ENCODE measurements around the gene BACE1. TPM values are rescaled to one million over a fixed set of nuclear protein-coding genes. Genes with fewer than 3 reads are reported as not detected.
"Not testable (repeated sequence)": the region's sequence is repeated elsewhere in the genome, so short reads cannot be mapped to it uniquely, and the experiment has no call there.

Gene BACE1
- total RNA-seq, 1 donor = 45.6 TPM

DNA sequence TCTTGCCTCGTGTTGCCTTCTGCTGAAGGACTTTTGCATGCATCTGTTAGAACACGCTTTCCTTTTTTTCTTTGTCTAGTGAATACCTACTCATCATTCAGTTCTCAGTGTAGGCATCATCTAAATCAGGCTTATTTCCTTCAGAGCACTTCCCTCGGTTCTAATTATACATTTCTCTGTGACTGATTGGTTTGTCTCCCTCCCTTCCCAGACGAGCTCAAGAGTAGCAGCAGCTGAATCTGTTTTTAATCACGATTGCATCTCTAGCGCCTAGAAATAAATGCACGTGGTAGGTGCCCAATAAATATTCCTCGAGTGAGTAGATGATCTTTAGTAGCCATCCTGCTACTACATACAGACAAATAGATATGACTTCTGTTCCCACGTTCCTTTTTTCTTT lies 17.9 kb upstream of the BACE1 start:
- Histone ChIP-seq H4K20me1 (ENCODE audit: insufficient read depth, low read length) (peaks cover 18% of the 10 kb centered on the region), H3K4me2 (ENCODE audit: insufficient read depth, low read length) (no peak overlapping the region), H2AFZ (ENCODE audit: low read length) (no peak overlapping the region), H3K4me1 (ENCODE audit: insufficient read depth, low read length) (peaks cover 9% of the 10 kb centered on the region), H3K79me2 (ENCODE audit: insufficient read depth, low read length) (peaks cover 58% of the 10 kb centered on the region), H3K4me3 (ENCODE audit: insufficient read depth, low read length) (no peak overlapping the region), H3K36me3 (ENCODE audit: insufficient read depth, low read length) (peaks cover 15% of the 10 kb centered on the region), H3K27ac (ENCODE audit: low read depth, low read length) (no peak overlapping the region), H3K9me3 (ENCODE audit: low read depth, low read length) (no peaks in the 10 kb centered on the region), H3K27me3 (ENCODE audit: insufficient read depth, low read length) (no peaks in the 10 kb centered on the region)
- TF ChIP-seq, protein P1, sequence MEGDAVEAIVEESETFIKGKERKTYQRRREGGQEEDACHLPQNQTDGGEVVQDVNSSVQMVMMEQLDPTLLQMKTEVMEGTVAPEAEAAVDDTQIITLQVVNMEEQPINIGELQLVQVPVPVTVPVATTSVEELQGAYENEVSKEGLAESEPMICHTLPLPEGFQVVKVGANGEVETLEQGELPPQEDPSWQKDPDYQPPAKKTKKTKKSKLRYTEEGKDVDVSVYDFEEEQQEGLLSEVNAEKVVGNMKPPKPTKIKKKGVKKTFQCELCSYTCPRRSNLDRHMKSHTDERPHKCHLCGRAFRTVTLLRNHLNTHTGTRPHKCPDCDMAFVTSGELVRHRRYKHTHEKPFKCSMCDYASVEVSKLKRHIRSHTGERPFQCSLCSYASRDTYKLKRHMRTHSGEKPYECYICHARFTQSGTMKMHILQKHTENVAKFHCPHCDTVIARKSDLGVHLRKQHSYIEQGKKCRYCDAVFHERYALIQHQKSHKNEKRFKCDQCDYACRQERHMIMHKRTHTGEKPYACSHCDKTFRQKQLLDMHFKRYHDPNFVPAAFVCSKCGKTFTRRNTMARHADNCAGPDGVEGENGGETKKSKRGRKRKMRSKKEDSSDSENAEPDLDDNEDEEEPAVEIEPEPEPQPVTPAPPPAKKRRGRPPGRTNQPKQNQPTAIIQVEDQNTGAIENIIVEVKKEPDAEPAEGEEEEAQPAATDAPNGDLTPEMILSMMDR (IDR thresholded peaks at IDR 0.05; ENCODE audit: extremely low read depth, low read depth, low read length) = no peak
- no peak for DNase-seq (ENCODE audit: insufficient read length, low spot score, missing footprints)

DNA sequence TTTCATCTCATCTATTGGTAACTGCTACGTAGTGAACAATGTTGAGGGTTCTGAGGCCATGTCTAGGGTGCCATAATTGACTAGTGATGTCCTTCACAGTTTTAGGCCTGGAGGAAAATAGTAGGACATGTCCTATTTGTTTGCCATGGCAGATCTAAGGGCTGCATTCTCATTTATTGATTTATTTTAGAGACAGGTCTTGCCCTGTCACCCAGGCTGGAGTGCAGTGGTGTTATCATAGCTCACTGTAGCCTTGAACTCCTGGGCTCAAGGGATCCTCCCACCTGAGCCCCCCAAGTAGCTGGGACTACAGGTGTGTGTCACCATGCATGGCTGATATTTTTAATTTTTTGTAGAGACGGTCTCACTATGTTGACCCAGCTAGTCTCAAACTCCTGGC lies 16.8 kb upstream of the BACE1 start:
- Histone ChIP-seq H3K4me3 (ENCODE audit: insufficient read depth, low read length) (no peak overlapping the region), H3K9me3 (ENCODE audit: low read depth, low read length) (no peaks in the 10 kb centered on the region), H3K79me2 (ENCODE audit: insufficient read depth, low read length) (peaks cover 56% of the 10 kb centered on the region), H2AFZ (ENCODE audit: low read length) (no peak overlapping the region), H4K20me1 (ENCODE audit: insufficient read depth, low read length) (peaks cover 19% of the 10 kb centered on the region), H3K4me1 (ENCODE audit: insufficient read depth, low read length) (peaks cover 11% of the 10 kb centered on the region), H3K4me2 (ENCODE audit: insufficient read depth, low read length) (no peak overlapping the region), H3K27ac (ENCODE audit: low read depth, low read length) (no peak overlapping the region), H3K36me3 (ENCODE audit: insufficient read depth, low read length) (peaks cover 13% of the 10 kb centered on the region), H3K27me3 (ENCODE audit: insufficient read depth, low read length) (no peaks in the 10 kb centered on the region)
- DNase-seq (ENCODE audit: insufficient read length, low spot score, missing footprints) = no peak
- TF ChIP-seq, protein P1 (IDR thresholded peaks at IDR 0.05; ENCODE audit: extremely low read depth, low read depth, low read length) = no peak

DNA sequence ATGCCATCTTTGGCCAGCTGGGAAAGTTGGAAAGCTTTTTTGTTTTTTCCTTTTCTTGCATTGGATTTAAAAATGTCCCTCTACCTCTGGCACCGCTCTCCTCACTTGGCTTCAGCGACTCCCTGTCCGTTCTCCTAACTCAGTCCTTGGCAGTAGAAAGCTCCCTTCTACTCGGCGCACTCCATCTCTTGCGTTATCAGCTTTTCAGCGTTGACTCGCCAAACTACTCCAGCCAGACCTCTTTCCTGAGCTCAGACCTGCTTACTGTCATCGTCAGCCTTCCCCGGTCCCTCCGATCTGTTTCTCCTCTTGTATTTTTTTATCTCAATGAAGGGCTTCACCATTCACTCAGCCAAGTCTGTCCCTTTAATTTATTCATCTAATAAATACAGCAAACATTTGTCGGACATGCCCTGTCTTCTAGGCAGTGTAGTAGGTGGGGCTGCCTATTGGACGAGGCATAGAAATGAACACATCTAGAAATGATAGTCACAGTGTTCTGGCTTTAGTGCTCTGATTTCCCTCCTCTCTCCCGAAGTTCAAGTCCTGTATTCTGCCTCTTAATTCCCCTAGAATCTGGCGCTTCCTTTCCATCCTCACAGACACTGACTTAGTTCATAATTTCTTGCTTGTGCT lies 12.4 kb upstream of the BACE1 start:
- no peaks in the 10 kb centered on the region for H3K27me3 ChIP-seq (ENCODE audit: insufficient read depth, low read length)
- no peaks in the 10 kb centered on the region for H3K36me3 ChIP-seq (ENCODE audit: insufficient read depth, low read length)
- TF ChIP-seq, protein P1 (IDR thresholded peaks at IDR 0.05; ENCODE audit: extremely low read depth, low read depth, low read length) = no peak
- peaks cover 40% of the 10 kb centered on the region for H3K79me2 ChIP-seq (ENCODE audit: insufficient read depth, low read length)
- peaks cover 16% of the 10 kb centered on the region for H4K20me1 ChIP-seq (ENCODE audit: insufficient read depth, low read length)
- no peak for DNase-seq (ENCODE audit: insufficient read length, low spot score, missing footprints)
- H3K4me2 ChIP-seq (ENCODE audit: insufficient read depth, low read length) = peak overlapping the region; percentile 87
- peak overlapping the region; percentile 79 for H2AFZ ChIP-seq (ENCODE audit: low read length)
- peak overlapping the region; percentile 90 for H3K27ac ChIP-seq (ENCODE audit: low read depth, low read length)
- peak overlapping the region; percentile 91 for H3K4me3 ChIP-seq (ENCODE audit: insufficient read depth, low read length)
- peaks cover 11% of the 10 kb centered on the region for H3K4me1 ChIP-seq (ENCODE audit: insufficient read depth, low read length)
- H3K9me3 ChIP-seq (ENCODE audit: low read depth, low read length) = no peaks in the 10 kb centered on the region

DNA sequence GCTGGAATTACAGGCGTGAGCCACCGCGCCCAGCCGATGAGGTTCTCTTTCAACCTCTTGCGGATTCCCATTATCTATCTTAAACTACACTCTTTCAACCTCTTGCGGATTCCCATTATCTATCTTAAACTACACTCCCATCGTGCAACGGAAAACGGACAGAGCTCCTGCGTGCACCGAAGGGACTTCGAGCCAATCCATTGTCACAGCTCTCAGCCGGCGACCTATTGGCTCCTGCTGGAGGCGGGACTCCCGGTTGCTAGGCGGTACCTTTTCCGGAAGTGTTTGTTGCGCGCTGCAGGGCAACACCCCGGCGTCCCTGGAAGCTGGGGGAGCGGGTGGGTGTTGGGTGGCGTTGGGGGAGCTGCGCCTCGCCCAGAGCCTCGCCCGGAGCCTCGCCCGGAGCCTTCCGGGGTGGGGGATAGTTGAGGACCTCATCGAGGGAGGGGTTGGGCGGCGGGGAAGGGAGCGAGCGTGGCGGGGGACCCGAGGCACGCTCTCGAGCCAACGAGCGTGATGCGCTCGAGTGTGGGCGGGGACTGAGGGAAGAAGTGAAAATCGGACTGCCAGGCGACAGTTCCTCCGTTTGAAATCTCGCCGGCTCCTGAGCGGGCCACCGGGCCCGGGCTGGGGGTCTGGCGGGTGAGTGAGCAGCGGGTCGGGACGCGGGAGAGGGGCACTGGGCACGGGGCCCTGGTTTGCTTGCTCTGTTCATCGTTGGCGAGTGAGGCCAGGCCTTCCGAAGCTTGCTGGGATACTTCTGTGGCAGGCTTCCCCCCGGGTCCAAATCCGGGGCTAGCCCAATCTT lies 11.7 kb upstream of the BACE1 start, which contains the start of gene CEP164:
Gene CEP164, plus strand, starts transcription at position 288 of the 808 bp plus-strand sequence. CDS start 10,733 bp downstream, outside the sequence.
- H3K27ac ChIP-seq (ENCODE audit: low read depth, low read length) = peak within 1 kb of the TSS; percentile 90
- no peaks in the 10 kb centered on the region for H3K36me3 ChIP-seq (ENCODE audit: insufficient read depth, low read length)
- peaks cover 11% of the 10 kb centered on the region for H3K4me1 ChIP-seq (ENCODE audit: insufficient read depth, low read length)
- H3K79me2 ChIP-seq (ENCODE audit: insufficient read depth, low read length) = peaks cover 36% of the 10 kb centered on the region
- peak within 1 kb of the TSS; percentile 91 for H3K4me3 ChIP-seq (ENCODE audit: insufficient read depth, low read length)
- no peaks in the 10 kb centered on the region for H3K9me3 ChIP-seq (ENCODE audit: low read depth, low read length)
- TF ChIP-seq, protein P1 (IDR thresholded peaks at IDR 0.05; ENCODE audit: extremely low read depth, low read depth, low read length) = no peak
- peak within 1 kb of the TSS; percentile 79 for H2AFZ ChIP-seq (ENCODE audit: low read length)
- DNase-seq (ENCODE audit: insufficient read length, low spot score, missing footprints) = peak; percentile 99
- no peaks in the 10 kb centered on the region for H3K27me3 ChIP-seq (ENCODE audit: insufficient read depth, low read length)
- peak within 1 kb of the TSS; percentile 87 for H3K4me2 ChIP-seq (ENCODE audit: insufficient read depth, low read length)
- H4K20me1 ChIP-seq (ENCODE audit: insufficient read depth, low read length) = peaks cover 16% of the 10 kb centered on the region

DNA sequence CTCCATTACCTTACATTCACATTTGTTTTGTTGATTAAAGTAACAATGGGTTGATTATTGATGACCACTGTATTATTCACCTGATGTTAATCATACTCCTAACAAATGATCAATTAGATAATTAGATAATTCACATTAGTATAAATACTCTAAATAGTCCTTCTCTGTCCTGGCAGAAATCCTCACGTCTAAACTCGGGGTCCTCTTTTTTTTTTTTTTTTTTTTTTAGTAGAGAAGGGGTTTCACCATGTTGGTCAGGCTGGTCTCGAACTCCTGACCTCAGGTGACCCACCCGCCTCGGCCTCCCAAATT lies 11.2 kb upstream of the BACE1 start:
- H3K4me3 ChIP-seq (ENCODE audit: insufficient read depth, low read length) = peak overlapping the region; percentile 91
- H2AFZ ChIP-seq (ENCODE audit: low read length) = peak overlapping the region; percentile 63
- H3K4me1 ChIP-seq (ENCODE audit: insufficient read depth, low read length) = peaks cover 11% of the 10 kb centered on the region
- peaks cover 32% of the 10 kb centered on the region for H3K79me2 ChIP-seq (ENCODE audit: insufficient read depth, low read length)
- H3K9me3 ChIP-seq (ENCODE audit: low read depth, low read length); DNase-seq (ENCODE audit: insufficient read length, low spot score, missing footprints); H3K27me3 ChIP-seq (ENCODE audit: insufficient read depth, low read length); H3K36me3 ChIP-seq (ENCODE audit: insufficient read depth, low read length): not testable (repeated sequence)
- H3K27ac ChIP-seq (ENCODE audit: low read depth, low read length) = peak overlapping the region; percentile 90
- peaks cover 12% of the 10 kb centered on the region for H4K20me1 ChIP-seq (ENCODE audit: insufficient read depth, low read length)
- H3K4me2 ChIP-seq (ENCODE audit: insufficient read depth, low read length) = peak overlapping the region; percentile 87

Data from osteoblast (primary cell).